ENCODE data around the gene B3GNT9. TPM values are rescaled to one million over a fixed set of nuclear protein-coding genes. Genes with fewer than 3 reads are reported as not detected.

The B3GNT9 gene
- total and polyA plus RNA-seq, 2 experiments from 2014 or later: 24.8 to 88.0 TPM

DNA sequence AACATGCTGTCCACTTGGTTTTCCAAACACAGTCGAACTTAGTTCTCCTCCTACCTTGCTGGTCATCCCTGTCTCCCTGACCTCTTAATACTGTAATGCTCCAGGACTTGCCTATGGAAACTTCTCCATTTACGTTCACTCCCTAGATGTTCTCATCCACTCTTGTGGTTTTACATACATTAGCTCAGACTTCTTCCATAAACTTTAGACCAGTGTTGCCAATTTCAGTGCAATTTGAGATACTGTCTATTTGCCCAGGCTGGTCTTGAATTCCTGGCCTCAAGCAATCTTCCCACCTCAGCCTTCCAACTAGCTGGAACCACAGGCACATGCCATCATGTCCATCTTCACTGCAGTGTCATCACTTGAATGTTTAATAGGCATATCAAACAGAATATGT, 31.5 kb upstream of the B3GNT9 start:
- Histone ChIP-seq H3K9me3 (ENCODE audit: low read depth) (no peaks in the 10 kb centered on the region), H3K27me3 (replicated peaks; ENCODE audit: insufficient read depth) (no peaks in the 10 kb centered on the region), H3K9ac (no peak overlapping the region), H3K4me1 (ENCODE audit: insufficient read depth) (peaks cover 24% of the 10 kb centered on the region), H3K4me3 (no peak overlapping the region; the same call in 1 of the 2 replicates), H2AFZ (no peak overlapping the region), H4K20me1 (ENCODE audit: insufficient read depth) (no peaks in the 10 kb centered on the region), H3K36me3 (ENCODE audit: low read depth) (no peaks in the 10 kb centered on the region), H3K9me2 (ENCODE audit: insufficient read depth) (no peaks in the 10 kb centered on the region), H3K27ac (no peak overlapping the region), H3K4me2 (ENCODE audit: unreplicated experiment) (peak overlapping the region; percentile 73), H3K79me2 (ENCODE audit: insufficient read depth) (peaks cover 12% of the 10 kb centered on the region), H3F3A (ENCODE audit: insufficient read depth) (peaks cover 18% of the 10 kb centered on the region)
- TF ChIP-seq EZH2phosphoT487 (IDR thresholded peaks at IDR 0.05; ENCODE audit: insufficient read depth, low read depth): no peak
- TF ChIP-seq EZH2 (IDR thresholded peaks at IDR 0.05; ENCODE audit: insufficient read depth, poor library complexity, severe bottlenecking): no peak
- in situ Hi-C loops (cut with MboI): no loop called here
- WGBS, 2 experiments (ENCODE audit: low coverage in 1 of 2, low lambda C conversion rate in 2 of 2, missing lambda C conversion rate in 2 of 2): 95 to 100% methylated on average over 2 of the region's 2 CpGs
- DNase-seq: no peak

DNA sequence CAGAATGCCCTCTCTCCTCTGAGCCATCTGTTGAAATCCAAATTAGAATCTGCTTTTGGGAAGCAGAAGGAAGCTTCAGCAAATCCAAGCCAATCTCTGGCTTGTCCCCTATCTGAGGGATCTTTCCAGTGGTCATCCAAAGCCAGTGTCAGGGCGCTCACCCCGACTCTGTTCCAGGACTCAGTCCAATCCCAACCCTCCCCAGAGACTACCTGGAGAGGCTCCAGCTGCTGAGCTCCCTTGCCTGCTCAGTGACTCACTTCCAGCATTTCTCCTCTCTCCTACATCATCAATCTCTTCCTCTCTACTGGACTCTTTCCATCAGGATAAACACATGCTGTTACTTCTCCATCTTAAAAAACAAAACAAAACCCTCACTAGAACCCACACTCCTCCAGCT, 30.5 kb upstream of the B3GNT9 start:
- H3K27me3 ChIP-seq (replicated peaks; ENCODE audit: insufficient read depth): no peaks in the 10 kb centered on the region
- no peak overlapping the region for H3K9ac ChIP-seq
- 0 out of 2 replicates have a peak overlapping the region, but pooled peaks have one; percentile 5 for H3K4me3 ChIP-seq
- H3K9me3 ChIP-seq (ENCODE audit: low read depth): no peaks in the 10 kb centered on the region
- H3K79me2 ChIP-seq (ENCODE audit: insufficient read depth): peaks cover 12% of the 10 kb centered on the region
- peaks cover 18% of the 10 kb centered on the region for H3F3A ChIP-seq (ENCODE audit: insufficient read depth)
- no peaks in the 10 kb centered on the region for H3K36me3 ChIP-seq (ENCODE audit: low read depth)
- H4K20me1 ChIP-seq (ENCODE audit: insufficient read depth): no peaks in the 10 kb centered on the region
- peaks cover 24% of the 10 kb centered on the region for H3K4me1 ChIP-seq (ENCODE audit: insufficient read depth)
- H3K9me2 ChIP-seq (ENCODE audit: insufficient read depth): no peaks in the 10 kb centered on the region
- WGBS, 2 experiments (ENCODE audit: low coverage in 1 of 2, low lambda C conversion rate in 2 of 2, missing lambda C conversion rate in 2 of 2): 0 to 2% methylated on average over 2 of the region's 2 CpGs
- peak overlapping the region; percentile 40; the same call in 1 of the 2 replicates for H3K27ac ChIP-seq
- peak; percentile 92 for DNase-seq
- H2AFZ ChIP-seq: no peak overlapping the region
- peak overlapping the region; percentile 34 for H3K4me2 ChIP-seq (ENCODE audit: unreplicated experiment)
- in situ Hi-C loops (cut with MboI): no loop called here
- no peak for TF ChIP-seq EZH2 (IDR thresholded peaks at IDR 0.05; ENCODE audit: insufficient read depth, poor library complexity, severe bottlenecking)
- no peak for TF ChIP-seq EZH2phosphoT487 (IDR thresholded peaks at IDR 0.05; ENCODE audit: insufficient read depth, low read depth)

DNA sequence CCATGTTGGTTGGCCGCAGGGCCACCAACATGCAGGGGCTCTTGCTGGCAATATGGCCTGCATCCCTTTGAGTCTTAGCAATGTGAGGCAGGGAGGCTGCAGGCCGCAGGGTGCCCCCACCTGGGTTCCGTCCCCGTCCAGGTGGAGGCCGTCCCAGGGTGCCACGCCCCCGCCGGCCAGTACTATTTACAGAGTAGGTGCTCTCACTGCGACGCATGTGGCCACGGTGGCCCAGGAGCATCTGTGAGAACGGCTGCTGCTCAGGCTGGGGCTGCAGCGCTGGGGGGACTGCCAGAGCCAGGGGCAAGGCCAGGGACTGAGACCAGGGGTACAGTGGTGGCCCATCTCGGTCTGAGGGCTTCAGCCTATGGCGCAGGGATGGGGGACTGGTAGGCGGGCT, 29.4 kb upstream of the B3GNT9 start:
- Histone ChIP-seq H3K79me2 (ENCODE audit: insufficient read depth) (peaks cover 12% of the 10 kb centered on the region), H3K4me3 (no peak overlapping the region), H3K4me2 (ENCODE audit: unreplicated experiment) (no peak overlapping the region), H3K36me3 (ENCODE audit: low read depth) (no peaks in the 10 kb centered on the region), H4K20me1 (ENCODE audit: insufficient read depth) (no peaks in the 10 kb centered on the region), H3K9me2 (ENCODE audit: insufficient read depth) (no peaks in the 10 kb centered on the region), H3K9ac (no peak overlapping the region), H3K27ac (no peak overlapping the region), H3K4me1 (ENCODE audit: insufficient read depth) (peaks cover 24% of the 10 kb centered on the region), H3K27me3 (replicated peaks; ENCODE audit: insufficient read depth) (no peaks in the 10 kb centered on the region), H2AFZ (no peak overlapping the region), H3F3A (ENCODE audit: insufficient read depth) (peaks cover 18% of the 10 kb centered on the region), H3K9me3 (ENCODE audit: low read depth) (no peaks in the 10 kb centered on the region)
- 96 to 98% methylated on average over 7 to 16 of the region's 16 CpGs for WGBS, 2 experiments (ENCODE audit: low coverage in 1 of 2, low lambda C conversion rate in 2 of 2, missing lambda C conversion rate in 2 of 2)
- no peak for DNase-seq
- in situ Hi-C loops (cut with MboI): no loop called here
- TF ChIP-seq EZH2 (IDR thresholded peaks at IDR 0.05; ENCODE audit: insufficient read depth, poor library complexity, severe bottlenecking): no peak
- no peak for TF ChIP-seq EZH2phosphoT487 (IDR thresholded peaks at IDR 0.05; ENCODE audit: insufficient read depth, low read depth)

DNA sequence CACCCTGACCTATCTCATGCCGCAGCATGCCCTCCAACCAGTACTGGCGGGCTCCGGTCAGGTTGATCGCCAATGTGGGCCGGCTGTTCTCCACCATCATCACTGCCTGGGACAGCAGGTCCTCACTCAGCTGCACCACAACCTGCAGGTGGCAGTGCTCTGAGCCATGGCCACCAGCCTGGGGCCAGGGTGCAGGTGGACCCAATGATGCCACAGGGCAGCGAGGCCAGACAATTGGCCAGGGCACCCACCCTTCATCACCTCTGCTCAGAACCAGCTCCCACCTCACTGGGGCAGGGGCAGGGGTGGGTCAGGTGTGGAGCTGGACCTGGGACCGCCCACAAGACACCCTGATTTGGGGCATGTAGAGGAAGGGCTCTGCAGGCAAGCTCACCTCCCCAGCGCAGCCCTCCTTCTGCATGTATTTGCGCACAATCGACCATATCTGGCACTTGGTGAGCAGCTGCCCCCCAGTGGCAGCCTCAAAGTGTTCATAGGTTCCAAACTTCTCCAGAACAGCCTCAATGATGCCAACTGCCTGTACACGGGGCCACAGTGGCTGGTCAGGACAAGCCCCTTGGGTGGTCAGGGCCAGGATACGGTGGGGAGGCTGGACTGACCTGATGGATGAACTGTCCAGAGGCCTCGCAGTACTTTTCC, 28.8 kb upstream of the B3GNT9 start:
- Histone ChIP-seq H3F3A (ENCODE audit: insufficient read depth) (peaks cover 18% of the 10 kb centered on the region), H3K79me2 (ENCODE audit: insufficient read depth) (peaks cover 12% of the 10 kb centered on the region), H2AFZ (no peak overlapping the region), H3K27ac (no peak overlapping the region), H3K4me2 (ENCODE audit: unreplicated experiment) (no peak overlapping the region), H3K9me3 (ENCODE audit: low read depth) (no peaks in the 10 kb centered on the region), H4K20me1 (ENCODE audit: insufficient read depth) (no peaks in the 10 kb centered on the region), H3K36me3 (ENCODE audit: low read depth) (no peaks in the 10 kb centered on the region), H3K9me2 (ENCODE audit: insufficient read depth) (no peaks in the 10 kb centered on the region), H3K27me3 (replicated peaks; ENCODE audit: insufficient read depth) (no peaks in the 10 kb centered on the region), H3K4me1 (ENCODE audit: insufficient read depth) (peaks cover 25% of the 10 kb centered on the region), H3K4me3 (no peak overlapping the region), H3K9ac (no peak overlapping the region)
- 89 to 93% methylated on average over 13 of the region's 13 CpGs for WGBS, 2 experiments (ENCODE audit: low coverage in 1 of 2, low lambda C conversion rate in 2 of 2, missing lambda C conversion rate in 2 of 2)
- peak; percentile 13 for DNase-seq
- TF ChIP-seq EZH2 (IDR thresholded peaks at IDR 0.05; ENCODE audit: insufficient read depth, poor library complexity, severe bottlenecking): no peak
- TF ChIP-seq EZH2phosphoT487 (IDR thresholded peaks at IDR 0.05; ENCODE audit: insufficient read depth, low read depth): no peak
- in situ Hi-C loops (cut with MboI): no loop called here
